ENCODE results near the gene PPIL6.

- TF ChIP-seq CTCF (IDR thresholded peaks at IDR 0.05) = no peak
- no peak for TF ChIP-seq POLR2A (IDR thresholded peaks at IDR 0.05)
Measured at GRCh38 chr6:109417646-109418045, 22.8 kb downstream of the PPIL6 start.

All from body of pancreas (tissue), 4 donors.